ENCODE results near the gene GASK1B.

DNA sequence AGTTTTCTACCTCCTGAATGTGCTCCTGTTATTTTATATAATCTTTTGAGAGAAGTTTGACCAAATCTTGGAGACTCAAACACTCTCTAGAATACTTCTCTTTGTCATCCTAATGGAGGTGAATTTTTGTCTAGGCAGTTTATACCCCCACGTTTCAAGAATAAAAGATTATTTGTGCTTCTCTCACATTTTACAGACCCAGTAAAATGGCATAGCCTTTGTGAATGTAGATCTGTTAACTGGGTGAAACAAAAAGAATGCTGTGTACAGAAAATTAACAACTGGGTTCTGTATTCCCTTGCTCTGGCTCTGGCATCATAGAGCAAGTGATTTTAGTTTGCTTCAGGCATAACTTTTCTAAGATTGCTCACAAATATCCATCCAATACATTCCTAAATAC is 26.1 kb downstream of the GASK1B start:
- no peak for TF ChIP-seq POLR2A (IDR thresholded peaks at IDR 0.05)
- TF ChIP-seq, protein P1, sequence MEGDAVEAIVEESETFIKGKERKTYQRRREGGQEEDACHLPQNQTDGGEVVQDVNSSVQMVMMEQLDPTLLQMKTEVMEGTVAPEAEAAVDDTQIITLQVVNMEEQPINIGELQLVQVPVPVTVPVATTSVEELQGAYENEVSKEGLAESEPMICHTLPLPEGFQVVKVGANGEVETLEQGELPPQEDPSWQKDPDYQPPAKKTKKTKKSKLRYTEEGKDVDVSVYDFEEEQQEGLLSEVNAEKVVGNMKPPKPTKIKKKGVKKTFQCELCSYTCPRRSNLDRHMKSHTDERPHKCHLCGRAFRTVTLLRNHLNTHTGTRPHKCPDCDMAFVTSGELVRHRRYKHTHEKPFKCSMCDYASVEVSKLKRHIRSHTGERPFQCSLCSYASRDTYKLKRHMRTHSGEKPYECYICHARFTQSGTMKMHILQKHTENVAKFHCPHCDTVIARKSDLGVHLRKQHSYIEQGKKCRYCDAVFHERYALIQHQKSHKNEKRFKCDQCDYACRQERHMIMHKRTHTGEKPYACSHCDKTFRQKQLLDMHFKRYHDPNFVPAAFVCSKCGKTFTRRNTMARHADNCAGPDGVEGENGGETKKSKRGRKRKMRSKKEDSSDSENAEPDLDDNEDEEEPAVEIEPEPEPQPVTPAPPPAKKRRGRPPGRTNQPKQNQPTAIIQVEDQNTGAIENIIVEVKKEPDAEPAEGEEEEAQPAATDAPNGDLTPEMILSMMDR (IDR thresholded peaks at IDR 0.05 in 8 of 11, conservative IDR thresholded peaks at IDR 0.05 in 3 of 11) = no peak
